DMS 273 treated with DMSO at 0.1 percent for 48 hours (cell line): ENCODE data around the gene ZNF12.

Source experiments
- DNase-seq: peaks from one replicate; lab custom pipeline; 2025; lab: John Stamatoyannopoulos, UW

Gene ZNF12

DNA sequence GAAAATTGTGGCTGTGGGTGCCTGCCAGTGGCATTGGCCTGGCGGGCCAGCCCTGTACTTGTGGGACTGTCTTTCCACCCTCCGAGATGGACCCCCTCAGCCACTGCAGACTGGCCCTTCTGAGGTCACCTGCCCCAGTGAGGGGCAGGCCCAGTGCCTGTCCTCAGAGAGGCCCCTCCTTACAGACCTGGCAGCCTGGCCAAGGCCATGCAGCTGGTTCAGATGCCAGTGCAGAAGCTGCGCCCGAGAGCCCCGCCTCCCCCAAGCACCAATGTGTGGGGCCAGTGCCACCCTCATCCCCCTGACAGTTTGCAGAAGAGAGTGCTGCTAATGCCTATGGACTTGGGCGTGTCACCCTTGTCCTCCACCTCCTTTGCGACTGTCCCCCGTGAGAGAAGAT is 59.7 kb downstream of the ZNF12 start:
- DNase-seq: no peak

DNA sequence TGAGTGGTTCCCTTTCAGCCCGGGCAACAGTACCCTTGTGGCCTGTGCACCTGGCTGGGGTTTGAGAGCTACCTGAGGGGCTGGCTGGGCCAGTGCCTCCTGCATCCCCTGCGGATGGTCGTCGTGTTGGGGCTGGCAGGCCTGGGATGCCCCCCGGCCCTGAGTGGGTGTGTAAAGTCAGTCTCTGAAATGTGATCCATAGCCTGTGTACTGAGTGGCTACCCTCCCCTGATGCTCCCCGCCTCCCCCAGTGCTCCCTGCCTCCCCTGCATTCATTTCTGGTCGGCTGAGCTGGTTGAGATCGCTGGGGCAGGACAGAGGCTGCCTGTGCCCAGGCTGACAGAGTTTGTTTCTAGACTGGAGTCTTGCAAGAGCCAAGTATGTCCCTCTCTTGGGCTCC is 60.3 kb downstream of the ZNF12 start:
- DNase-seq: no peak

DNA sequence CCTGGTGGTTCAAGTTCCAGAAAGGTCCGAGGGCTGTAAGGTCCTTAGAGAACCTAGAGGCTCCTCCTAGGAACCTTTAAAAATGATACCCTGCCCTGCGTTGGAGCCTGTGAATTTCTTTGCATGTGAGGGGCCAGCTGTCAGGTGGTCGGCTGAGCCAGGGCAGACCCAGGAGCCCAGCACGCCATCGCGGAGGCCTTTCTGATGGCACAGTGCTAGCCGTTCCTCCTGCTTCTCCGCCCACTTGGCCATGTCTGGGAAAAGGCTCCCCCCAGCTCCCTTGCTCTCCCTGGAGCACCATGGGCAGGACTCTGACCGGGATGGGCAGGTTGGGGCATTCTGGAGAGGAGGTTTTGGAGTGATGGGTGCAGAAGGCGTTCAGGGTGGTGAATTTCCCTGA is 62.0 kb downstream of the ZNF12 start:
- no peak for DNase-seq

DNA sequence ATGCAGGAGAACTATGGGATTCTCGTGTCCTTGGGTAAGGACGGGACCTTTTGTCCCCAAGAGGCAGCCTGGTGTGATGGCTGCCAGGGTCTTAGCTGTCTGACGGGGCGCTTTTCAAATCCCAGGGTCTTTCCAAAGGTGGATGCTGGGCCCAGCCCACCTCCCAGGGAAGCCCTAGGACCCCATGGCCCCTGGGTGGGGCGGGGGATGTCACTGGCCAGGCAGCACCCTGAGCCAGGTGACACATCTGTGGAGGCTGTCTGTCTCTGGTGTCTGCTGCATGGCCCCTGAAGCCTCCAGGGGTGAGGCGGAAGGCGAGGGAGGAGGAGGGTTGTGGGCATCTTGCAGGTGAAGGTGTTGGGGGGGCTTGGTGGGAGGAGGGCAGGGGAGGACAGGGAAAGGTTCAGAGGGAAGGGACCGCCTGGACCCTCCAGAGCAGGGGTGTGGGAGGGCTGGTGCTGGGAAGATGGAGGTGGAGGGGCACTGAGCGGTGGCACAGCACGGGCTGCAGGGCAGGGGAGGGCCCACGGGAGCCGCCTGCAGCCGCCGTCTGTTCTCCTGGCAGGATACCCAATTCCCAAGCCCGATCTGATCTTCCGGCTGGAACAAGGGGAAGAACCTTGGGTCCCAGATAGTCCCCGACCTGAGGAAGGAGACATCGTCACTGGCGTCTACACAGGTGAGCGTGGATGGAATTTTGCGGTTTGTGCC is 62.7 kb downstream of the ZNF12 start:
- no peak for DNase-seq

DNA sequence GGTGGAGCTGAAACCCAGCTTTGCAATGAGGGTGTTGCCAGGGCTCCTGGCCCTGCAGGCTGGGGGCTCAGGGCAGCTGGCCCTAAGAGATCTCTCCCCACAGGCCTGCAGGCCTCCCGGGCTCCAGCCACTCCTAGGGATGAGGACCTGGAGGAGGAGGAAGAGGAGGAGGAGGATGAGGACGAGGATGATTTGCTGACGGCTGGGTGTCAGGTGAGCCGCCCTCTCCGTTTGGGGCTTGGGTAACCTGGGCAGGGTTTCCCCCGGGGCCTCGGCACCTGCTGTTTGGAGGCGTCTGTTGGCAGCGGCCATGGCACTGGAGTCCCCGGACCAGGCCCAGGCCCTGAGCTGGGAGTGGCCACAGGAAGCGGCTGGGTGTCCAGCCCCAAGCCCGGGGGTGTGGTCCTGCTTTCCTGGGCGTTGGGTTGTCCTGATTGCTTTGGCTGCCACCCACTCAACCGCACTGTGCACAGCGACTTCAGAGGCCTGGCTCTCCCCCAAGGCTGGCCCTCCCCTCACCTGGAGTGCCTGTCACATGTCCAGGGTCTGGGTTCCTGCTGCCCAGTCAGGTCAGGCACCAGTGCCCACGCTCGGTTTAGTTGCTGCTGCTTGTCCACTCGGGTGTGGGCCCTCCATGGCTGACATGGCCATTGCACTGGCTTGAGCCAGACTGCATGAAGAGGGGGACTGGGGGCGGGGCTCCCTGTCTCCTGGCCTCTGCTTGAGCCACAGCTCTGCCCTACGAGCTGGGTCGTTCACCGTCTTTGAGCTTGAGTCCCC is 63.7 kb downstream of the ZNF12 start:
- DNase-seq: no peak

DNA sequence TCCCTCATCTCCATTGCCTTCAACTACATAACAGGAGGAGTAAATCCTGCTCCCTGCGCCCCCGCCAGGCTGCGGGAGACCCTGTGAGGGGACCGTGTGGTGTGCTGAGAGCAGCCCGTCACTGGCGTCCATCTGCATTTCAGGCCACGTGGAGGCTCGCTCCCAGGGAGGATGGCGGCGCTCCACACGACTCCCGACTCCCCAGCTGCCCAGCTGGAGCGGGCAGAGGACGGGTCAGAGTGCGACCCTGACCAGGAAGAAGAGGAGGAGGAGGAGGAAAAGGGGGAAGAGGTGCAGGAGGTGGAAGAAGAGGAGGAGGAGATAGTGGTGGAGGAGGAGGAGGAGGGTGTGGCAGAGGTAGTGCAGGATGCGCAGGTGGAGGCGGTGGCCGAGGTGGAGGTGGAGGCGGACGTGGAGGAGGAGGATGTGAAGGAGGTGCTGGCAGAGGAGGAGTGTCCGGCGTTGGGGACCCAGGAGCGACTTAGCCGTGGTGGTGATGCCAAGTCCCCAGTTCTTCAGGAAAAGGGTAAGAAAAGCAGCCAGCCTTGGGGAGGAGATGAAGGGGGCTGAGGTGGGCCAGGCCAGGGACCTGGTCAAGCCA is 64.4 kb downstream of the ZNF12 start:
- DNase-seq: no peak

DNA sequence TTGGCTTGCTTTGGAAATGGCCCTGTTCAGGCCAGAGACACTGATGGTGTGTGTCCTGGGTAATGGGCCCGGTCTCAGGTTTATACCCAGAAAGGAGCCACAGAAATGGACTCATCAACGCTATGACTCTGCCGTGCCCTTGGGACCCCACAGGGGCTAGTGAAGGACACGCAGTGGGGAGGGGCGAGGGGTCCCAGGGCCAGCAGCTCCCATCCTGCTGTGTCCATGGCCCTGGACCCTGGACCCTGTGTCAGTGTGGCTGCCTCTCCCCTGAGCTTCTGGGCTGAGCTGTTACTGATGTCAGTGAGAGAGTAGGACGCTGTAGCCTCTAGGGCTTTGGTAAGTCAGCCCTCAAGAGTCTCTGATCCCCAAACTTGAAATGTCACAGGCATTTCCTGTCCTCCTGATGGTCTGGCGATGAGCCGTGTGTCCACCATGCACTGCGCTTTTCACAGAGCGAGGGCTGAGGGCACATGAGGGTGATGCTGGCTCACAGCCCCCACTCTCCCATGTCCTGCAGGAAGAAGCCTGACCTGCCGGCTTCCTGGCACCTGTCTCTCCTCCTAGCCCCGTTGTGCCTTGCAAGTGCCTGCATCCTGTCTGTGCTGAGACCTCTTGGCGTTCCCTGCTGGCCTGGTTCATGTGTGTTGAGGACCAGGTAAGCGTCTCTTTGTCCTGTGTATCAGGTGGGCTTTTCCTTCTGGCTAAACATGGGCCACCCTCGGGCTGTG is 65.3 kb downstream of the ZNF12 start:
- no peak for DNase-seq

DNA sequence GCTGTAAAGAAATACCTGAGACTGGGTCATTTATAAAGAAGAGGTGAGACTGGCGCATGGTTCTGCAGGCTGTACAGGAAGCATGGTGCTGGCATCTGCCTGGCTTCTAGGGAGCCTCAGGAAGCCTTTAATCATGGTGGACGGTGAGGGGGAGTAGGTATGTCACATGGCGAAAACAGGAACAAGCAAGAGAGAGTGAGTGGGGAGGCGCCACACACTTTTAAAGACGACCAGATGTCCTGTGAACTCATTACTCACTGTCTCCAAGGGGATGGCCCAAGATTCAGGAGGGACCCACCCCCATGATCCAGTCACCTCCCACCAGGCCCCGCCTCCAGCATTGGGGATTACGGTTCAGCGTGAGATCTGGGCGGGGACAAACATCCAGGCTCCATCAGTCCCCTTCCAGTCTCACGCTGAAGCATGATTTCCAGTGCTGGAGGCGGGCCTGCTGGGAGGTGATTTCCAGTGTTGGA is 66.5 kb downstream of the ZNF12 start:
- DNase-seq: no peak

DNA sequence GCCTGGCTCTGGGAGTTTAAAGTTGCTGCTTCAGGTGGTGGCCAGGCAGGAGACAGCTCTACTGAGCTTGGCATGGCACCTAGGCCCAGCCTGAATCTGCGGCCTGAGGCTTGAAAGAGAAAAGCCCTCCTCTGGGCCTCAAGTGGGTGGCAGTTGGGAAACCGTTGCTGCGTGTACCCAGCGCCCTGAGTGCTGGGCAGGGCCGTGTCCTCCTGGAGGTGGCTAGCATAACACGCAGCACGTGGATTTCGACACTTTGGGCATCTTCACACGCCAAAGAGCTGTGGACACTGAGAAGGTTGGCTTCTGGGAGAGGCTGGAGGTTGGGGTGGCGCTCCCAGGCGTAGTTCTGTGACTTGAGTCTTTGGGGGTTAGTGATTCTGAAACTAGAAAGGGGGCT is 67.1 kb downstream of the ZNF12 start:
- no peak for DNase-seq

DNA sequence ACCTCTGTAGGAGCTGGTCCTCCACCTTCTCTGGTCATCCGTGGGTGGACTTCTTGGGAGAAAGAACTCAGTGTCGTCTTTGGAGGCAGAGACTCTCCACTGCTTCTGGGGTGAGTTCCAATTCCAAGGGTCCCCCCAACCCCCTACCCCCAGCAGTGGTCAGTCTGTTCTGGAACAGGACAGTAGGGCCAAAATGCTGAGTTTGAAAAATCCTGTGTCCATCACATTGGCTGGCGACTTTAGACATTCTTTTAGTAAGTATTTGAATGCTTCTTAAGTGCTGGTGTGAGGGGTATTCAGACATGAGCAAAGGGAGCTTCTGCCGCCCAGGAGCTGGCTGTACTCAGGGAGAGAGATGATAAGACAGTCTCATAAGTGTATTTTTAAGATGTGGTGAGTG is 67.7 kb downstream of the ZNF12 start:
- DNase-seq: no peak
